Lower leg skin (tissue), 3 donors: ENCODE measurements around the gene TMIE.

Experiments
- CTCF ChIP-seq, 3 donors: fragments of 450-650 bp; IDR thresholded peaks; one replicate each; pipeline ENCODE4 v1.5.1; 2016; ENCODE audit warnings: antibody characterized with exemption in 3 of 3, mild to moderate bottlenecking in 3 of 3, moderate library complexity in 2 of 3
- POLR2A ChIP-seq, 2 donors: fragments of 450-650 bp; IDR thresholded peaks; one replicate each; pipeline ENCODE4 v1.6.1; 2016 to 2017; ENCODE audit warnings: antibody characterized with exemption in 2 of 2, mild to moderate bottlenecking in 1 of 2, moderate library complexity in 1 of 2

DNA sequence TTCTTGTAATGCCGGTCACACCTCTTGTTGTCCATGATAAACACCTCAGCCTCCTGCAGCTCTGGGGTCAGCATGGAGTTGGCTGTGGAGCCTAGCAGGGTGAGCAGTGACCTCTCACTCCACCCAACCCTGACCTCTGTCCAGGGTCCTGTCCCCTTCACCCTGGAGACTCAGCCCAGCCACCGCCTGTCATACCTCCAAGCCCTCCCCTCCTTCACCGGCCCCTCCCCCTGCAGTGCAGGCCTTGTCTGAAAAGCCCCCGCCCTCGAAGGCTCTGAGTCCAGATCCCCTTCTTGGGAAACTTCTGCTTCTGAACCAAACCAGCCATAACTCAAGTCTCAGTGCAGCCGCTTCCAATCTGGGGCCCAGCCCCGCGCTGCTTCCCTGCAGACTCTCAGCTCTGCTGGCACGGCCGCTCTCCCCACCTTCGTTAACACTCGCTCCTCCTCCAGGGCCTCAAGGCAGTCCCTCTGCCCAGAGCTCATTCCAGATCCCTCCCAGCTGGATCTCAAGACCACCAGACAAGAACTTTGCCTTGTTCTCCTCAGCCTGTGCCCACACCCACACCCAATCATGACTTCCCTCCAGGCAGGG lies 41.9 kb downstream of the TMIE start:
- TF ChIP-seq POLR2A (IDR thresholded peaks at IDR 0.05) (no peak), CTCF (IDR thresholded peaks at IDR 0.05) (no peak)
